RPMI8226 (cell line): Measurements from ENCODE around the gene RAB3D.
"Not testable (repeated sequence)": the region's sequence is repeated elsewhere in the genome, so short reads cannot be mapped to it uniquely, and the experiment has no call there.

Experiments used
- DNase-seq: peaks from one replicate; pipeline ENCODE4 v3.0.0-alpha.2; 2015

The RAB3D gene

DNA sequence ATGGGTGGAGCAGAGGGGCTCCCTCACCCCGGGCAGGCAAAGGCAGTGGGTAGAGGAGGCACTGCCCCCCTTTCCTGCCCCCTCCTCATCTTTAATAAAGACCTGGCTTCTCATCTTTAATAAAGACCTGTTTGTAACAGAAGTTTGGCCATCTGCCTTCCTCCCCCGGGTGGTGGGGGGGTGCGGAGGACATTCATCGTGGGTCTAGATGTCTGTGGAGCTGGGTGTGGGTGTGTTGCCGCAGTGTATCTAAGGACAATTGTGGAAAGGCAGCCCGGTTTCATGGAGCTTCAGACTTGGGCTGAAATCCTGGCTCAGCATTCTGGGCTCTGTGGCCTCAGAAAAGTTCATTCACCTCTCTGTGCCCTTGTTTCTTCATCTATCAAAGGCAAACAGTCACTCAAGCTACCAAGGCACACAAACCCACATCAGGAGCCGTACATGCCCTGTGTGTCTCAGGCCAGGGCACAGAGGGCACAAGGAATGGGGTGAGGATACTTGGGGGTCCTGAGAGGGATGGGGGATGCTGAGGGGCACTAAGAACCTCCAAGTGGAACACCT is 26.2 kb upstream of the RAB3D start:
- no peak for DNase-seq

DNA sequence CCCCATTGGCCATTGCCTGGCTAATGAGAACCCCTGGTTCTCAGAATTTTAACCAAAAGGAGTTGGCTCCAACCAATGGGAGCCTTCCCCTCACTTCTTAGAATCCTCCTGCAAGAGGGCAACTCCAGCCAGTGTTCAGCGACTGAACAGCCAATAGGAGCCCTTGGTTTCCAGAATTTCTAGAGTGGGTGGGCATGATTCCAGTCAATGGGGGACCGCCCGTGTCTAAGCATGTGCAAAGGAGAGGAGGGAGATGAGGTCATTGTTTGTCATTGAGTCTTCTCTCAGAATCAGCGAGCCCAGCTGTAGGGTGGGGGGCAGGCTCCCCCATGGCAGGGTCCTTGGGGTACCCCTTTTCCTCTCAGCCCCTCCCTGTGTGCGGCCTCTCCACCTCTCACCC is 25.5 kb upstream of the RAB3D start:
- no peak for DNase-seq

DNA sequence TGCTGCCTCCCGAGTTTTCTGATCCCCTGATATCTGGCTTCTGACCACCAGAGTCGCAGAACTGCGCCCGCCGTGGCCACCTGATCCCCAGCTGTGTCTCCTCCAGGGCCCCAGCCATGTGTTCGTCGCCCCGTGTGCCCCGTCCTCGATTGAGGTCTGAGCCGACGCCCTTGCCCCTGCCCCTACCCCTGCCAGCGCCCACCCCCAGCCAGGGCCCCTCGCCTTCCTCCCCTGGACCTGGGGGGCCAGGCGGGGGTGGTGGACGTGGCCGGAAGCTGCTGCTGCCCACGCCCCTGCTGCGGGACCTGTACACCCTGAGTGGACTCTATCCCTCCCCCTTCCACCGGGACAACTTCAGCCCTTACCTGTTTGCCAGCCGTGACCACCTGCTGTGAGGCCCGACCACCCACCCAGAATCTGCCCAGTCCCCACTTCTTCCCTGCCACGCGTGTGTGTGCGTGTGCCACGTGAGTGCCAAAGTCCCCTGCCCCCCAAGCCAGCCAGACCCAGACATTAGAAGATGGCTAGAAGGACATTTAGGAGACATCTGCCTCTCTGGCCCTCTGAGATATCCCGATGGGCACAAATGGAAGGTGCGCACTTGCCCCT is 24.9 kb upstream of the RAB3D start:
- no peak for DNase-seq

DNA sequence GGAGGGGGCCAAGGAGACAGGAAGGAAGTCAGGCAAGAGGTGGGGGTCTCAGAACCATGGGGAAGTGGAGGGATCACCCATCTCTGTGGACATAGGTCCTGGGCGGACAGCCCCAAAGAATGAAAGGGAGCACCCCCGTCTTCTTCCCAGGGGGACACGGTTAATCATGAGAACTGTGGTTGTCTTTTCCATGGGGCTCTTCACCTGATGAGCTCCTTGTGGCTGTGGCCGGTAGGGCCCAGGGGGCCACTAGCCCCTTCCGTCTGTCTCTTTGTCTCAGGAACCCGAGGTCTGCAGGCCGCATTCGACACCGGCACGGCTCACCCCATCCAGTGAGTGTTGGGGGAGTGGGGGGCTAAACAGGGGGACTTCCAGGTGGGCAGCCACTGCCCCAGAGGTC is 24.4 kb upstream of the RAB3D start:
- DNase-seq = no peak

DNA sequence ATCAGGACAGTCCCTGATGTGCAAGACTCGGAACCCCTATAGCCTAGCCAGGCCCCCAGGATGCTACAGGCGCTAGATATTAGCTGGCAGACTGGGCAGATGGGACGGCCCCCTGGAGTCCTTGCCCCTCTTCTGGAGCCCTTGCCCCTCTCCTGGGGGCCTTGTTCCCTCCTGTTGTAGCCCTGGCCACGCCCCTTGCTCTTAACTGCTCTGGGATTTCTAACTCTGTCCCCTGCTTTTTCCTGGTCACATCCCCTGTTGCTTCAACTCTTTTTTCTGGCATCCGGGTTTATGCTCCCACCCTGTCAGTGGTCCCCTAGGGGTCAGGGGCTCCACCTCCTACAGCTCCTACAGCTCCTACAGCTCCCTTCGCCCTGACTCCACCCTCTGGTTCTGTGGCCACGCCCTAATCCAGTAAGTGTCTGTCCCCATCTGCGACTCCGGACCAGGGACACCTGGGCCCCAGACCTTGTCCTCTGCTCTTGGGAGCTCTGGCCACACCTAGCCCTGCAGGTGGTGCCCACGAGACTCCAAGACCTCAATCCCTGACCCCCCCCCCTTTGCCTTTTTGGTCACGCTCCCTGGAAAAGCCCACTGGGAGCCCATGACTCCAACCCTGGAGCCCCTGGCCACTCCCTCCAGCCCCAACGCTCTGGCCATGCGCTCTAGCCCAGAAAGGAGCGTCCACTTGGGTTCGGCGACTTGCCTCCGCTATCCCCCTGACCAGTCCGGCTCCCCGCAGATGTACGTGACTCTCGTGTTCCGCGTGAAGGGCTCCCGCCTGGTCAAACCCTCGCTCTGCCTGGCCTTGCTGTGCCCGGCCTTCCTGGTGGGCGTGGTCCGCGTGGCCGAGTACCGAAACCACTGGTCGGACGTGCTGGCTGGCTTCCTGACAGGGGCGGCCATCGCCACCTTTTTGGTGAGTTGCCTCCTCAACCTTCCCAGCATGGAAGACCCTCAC is 22.6 kb upstream of the RAB3D start:
- DNase-seq = no peak

DNA sequence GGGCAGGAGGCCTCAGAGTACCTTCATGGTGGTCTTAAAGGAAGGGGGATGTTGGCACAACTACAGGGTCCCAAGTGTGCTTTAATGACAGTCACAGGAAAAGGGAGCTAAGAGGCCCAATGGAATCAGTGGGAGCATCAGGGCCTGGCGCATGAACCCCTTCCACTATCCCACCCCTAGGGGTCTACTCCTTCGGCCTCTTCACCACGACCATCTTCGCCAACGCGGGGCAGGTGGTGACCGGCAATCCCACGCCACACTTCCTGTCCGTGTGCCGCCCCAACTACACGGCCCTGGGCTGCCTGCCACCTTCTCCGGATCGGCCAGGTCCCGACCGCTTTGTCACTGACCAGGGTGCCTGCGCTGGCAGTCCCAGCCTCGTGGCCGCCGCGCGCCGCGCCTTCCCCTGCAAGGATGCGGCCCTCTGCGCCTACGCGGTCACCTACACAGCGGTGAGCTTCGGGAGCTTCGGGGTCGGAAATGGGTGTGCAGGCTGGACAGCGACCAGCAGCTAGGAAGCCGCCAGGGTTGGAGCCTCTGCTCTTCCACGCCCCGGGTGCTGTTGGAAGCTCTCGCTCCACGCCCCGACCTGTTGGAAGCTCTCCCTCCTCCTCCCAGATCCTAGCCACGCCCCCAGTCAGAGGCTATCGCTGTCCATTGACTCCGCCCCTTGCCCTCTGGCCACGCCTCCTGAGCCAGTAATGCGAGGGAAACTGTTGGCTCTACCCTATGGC is 21.7 kb upstream of the RAB3D start:
- DNase-seq = no peak

DNA sequence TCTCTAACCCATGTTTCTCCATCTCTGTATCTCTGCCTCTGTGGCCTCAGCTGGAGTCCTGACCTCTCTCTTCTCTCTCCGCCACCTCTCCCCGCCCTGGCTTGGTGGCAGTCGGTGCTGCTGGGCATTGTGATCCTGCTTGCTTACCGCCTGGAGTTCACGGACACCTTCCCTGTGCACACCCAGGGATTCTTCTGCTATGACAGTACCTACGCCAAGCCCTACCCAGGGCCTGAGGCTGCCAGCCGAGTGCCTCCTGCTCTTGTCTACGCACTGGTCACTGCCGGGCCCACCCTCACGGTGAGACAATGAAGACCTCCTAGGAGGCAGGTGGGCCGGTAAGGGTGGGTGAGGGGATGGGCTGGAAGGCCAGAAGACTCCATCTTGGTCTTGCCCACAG is 20.0 kb upstream of the RAB3D start:
- no peak for DNase-seq

DNA sequence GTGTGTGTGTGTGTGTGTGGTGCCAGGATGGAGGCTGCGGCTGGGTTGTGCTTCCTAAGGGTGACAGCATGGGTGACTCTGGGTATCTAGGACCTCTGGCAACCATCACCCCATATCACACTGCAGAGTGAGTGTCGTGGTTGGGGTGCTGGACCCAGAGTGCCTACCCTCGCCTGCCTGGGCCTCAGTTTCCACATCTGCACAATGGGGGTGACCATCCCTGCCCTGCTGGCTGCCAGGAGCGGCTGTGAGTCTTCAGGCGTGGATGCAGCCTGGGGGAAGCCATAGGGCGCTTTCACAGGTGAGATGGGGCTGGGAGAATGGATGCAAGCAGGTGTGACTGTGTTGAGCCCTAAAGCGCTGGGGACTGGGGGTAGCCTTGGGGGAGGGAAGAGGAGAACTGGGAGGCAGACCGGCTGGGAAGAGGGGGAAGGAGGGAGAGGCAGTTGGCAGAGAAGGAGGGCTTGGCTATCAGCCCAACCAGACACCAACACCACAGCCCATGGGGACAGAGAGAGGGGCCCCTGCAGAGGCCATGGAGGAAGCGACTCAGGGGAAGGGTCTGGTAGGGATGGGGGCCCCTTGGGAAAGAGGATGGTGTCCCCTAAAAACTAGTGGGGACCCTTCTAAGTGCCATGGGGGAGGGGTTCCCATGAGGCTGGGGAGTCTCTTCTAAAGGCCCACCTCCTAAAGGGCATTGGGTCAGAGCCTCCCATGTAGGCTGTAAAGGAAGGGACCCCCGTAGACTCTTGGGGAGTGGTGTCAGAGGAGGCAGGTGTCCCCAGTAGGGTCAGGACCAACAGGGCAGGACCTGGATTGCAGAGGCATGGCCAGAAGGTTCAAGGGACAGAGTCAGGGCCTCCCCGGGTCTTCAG is 17.5 kb upstream of the RAB3D start:
- DNase-seq = no peak

DNA sequence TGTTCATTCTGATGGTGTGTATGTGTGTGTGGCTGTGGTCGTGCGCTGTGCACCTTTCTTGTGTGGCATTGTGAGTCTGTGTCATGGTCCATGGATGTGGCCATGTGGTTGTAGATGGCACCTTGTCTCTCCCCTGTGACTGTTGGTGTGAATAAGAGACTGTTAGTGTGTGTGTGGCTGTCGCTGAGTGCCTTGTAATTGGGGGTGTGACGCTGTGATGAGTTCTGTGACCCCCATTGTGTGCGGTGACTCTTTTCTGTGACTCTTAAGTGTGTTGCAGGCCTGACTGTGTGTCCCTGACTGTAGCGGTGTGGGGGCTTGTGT is 16.6 kb upstream of the RAB3D start:
- DNase-seq = no peak

DNA sequence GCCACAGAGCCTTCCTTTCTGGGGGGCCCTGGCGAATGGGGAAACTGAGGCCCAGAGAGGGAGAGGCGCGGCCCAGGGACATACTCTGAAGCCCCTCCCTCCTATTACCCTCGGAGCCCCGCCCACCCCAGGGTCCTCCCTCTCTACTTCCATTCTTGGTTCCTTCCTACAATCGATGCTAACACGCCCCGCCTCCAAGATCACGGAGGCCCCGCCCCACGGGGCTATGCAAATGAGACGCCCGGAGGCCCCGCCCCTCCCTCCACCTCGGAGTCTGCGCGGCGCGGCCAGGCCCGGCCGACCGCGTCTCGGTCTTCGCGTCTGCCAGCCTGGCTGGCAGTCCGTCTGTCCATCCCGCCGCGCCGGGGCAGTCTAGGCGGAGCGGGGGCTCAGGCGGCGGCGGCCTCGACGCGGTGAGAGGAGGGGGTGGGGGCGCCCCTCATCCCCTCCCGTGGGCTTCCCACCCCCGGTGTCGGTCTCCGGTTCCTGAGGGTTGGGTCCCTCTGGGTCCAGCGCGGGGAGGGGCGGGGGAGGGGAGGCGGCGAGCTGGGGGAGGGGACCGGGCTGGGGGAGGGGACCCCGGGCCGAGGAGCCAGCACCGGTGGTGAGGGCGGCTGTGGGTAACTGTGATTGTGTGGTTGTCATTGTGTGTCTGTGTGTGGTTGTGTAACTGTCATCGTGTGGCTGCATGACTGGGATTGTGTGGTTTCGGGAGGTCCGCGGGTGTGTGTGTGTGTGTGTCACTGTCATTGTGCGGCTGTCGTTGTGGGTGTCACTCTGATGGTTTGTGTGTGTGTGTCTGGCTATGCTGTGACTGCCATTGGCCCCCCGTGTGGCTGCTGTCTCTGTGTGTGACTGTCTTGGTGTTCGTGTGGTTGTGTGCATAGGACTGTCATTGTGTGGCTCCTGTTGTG is 16.0 kb upstream of the RAB3D start, which contains the start of gene PLPPR2:
Gene PLPPR2 (plus strand): TSS at position 273 of the 914 bp plus-strand sequence. CDS start 2,242 bp downstream, outside the sequence.
- DNase-seq = peak; percentile 94

DNA sequence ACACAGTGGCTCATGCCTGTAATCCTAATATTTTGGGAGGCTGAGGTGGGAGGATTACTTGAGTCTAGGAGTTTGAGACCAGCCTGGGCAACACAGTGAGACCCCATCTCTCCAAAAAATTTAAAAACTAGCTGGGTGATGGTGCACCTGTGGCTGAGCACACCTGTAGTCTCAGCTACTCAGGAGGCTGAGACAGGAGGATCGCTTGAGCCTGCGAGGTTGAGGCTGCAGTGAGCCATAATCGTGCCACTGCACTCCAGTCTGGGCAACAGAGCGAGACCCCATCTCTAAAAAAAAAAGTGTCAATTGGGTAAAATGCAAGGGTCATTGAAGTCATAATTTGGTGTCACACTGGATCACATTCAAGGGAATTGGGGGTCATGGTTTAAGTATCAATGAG is 14.6 kb upstream of the RAB3D start:
- not testable (repeated sequence) for DNase-seq

DNA sequence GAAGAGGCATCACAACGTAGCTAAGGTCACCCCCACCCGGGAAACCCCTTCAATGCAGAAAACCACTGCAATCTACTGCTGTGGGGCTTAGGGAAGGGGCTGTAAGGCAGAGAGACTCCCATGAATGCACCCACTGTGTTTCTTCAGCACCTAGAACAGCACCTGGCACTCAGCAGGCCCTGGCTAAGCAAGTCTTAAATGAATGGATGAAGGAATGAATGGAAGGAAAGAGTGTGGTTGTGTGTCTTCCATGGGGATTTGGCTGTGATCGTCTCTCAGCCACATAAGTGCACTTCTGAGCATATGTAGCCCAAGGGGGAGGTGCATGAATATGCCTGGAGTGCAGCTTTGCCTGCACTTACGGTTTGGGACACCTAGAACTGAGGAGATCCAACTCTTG is 9.7 kb upstream of the RAB3D start:
- DNase-seq = no peak

DNA sequence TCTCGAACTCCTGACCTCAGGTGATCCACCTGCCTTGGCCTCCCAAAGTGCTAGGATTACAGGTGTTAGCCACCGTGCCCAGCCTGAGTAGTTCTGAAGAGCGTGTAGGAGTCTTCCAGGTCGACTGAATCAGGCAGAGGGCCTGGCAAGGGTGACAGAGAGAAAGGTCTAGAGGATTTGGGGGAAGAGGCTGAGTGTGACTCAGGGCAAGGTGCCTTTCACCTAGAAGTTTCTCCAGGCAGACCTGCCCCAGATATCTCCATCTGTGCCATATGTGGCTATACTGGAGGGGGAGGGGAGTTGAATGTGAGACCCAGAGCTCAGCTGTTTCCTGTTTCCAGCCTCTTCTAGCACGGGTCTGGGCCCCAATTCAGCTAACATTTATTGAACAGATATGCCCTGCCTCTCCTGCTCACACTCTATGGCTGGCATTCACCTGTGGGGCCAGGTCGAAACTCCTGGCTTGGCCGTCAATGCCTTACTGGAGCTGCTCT is 8.1 kb upstream of the RAB3D start:
- peak; percentile 16 for DNase-seq

DNA sequence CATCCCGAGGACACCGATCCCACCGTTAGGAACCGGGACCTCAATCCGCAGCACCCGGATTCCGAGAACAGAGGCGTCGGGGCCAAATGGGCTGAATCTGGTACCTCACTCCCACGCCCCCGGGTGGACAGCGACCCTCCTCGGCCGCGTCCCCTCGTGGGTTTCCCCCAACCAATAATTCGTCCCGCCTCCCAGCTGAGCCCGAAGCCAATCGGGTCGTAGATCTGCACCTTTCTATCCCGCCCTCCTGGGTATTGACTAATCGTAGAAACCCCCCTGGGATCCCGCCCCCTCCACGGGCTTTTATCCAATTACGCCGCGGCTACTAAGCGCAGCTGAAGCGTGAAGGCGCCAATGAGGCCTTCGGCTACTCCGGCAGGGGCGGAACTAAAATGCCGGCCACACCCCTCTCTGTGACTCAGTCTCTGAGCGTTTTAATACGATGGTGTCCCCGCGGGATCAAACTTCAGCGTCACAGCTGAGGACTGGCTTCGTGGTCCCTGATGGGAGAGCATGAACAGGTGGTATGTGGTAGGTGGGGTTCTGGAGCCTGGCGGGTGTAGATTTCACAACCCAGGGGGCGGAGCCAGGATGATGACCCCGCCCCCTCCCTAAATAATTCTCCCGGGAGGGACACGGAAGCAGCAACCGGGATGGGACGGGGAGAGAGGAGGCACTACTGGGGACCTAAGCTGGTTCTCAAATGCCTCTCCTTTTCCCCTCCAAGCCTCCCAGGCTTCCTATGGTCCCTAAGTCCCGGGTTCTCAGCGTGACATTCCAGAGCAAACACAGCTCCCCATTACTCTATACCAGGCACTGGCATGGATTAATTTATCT is 6.9 kb upstream of the RAB3D start, which contains the start of the genes CCDC159 and TMEM205:
Gene CCDC159 (plus strand): TSS at position 416 of the 837 bp plus-strand sequence. CDS start 88 bp downstream, at position 504.
Gene TMEM205 (minus strand): TSS at position 165 of the 837 bp plus-strand sequence. CDS start 649 bp downstream, outside the sequence.
- peak; percentile 100 for DNase-seq

DNA sequence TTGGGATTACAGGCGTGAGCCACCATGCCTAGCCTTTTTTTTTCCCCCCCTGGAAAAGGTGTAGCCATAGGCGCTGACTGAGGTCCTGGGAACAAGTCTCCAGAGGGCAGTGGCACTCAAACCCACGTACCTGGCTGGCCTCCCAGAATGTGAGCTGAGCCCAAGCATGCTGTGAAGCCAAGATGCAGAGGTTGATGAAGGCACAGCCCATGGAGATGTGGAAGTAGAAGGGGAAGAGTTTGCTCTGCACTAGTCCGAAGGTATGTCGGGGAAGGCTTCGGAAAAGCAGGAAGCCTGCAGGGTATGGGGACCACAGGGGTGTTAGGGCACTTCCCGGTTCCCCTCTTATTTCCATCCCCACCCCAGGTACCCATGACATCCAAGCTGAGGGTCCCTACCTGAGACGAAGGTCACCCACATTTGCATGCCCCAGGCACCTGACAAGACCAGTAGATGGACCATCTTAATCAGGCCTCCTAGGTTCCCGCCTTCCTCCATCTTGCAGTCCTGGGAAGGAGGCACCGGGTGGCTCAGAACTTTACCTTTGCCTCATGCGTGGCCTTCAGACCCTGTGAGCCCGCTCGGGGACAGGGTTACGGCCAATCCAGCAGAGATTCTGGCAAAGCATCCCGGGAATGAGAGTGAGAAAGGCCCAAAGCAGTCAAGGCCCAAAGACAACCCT is 5.8 kb upstream of the RAB3D start:
- peak; percentile 36 for DNase-seq

DNA sequence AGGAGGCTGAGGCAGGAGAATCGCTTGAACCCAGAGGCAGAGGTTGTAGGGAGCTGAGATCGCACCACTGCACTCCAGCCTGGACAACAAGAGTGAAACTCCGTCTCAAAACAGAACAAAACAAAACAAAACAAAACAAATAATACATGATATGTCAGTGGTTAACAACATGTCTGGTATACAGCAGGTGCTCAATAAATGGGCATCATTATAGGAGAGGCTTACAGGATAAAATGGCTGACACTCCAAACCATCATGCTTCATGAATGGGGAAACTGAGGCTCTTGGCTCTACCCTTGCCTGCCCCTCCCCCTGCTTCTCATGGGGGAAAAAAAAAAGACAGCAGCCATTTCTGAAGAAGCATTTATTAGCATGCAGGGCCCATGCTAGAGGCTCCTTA is 3.0 kb upstream of the RAB3D start:
- no peak for DNase-seq

DNA sequence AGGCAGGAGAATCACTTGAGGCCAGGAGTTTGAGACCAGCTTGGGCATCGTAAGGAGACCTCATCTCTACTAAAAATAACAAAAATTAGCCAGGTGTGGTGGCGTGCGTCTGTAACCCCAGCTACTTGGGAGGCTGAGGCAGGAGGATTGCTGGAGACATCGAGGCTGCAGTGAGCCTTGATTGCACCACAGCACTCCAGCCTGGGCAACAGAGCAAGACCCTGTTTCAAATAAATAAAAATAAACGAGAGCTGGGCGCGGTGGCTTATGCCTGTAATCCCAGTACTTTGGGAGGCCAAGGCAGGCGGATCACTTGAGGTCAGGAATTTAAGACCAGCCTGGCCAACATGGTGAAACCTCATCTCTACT is 626 bp upstream of the RAB3D start:
- DNase-seq = not testable (repeated sequence)

DNA sequence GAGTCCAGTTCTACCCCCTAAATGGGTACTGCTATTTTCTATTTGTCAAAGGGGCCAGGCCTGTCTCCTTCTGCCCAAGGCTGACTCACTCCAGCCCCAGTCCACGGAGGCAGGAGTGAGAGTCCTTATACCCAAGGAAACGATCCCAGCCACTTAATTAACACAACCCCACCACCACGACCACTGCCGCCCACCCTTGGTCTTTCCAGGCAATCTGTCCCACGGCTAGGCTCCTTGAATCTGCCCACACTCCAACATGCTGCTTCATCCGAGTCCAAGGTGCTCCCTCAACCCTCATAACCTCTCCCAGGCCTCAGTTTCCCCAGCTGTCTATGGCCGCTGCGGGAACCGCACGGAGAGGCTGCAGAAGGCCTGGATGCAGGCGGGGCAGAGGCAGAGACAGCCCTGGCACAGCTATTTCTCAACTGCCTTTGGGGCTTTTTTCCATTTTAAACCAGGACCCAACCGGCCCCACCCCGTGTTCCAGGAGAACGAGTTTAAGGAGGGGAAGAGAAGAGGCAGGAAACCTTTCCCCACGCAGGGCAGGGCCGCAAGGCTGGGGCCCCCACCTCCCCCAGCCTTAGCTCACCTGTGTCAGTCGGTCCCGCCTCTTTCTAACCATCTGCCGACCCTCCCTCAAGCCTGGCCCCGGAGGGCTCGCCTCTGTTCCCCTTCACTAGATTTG is 746 bp downstream of the RAB3D start:
- no peak for DNase-seq

DNA sequence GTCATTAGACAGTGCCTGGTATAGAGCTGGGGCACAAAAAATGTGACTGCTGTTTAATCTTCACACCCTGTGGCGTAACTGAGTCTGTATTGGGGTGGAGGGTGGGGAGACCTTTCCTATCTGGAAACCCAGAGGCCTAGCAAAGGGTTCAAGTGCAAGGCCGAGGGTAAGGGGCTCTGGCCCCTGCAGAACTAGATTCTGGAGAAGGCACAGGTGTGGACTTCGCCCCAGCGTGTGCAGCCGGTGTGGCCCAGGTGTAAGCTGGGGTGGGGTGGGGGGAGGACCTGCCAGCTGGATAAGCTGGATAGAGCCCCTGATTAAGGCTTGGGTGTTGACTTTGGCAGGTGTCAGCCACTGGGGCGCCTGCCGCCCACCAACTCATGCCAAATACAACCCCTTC is 1.3 kb downstream of the RAB3D start:
- DNase-seq = no peak
